Neuronal stem cell (in vitro differentiated cells): ENCODE results near the gene ADGRG3.

Experiments used
- DNase-seq: peaks from one replicate; pipeline ENCODE4 v3.0.0-alpha.2; 2013; ENCODE audit warnings: low spot score
- H2AFZ ChIP-seq: one replicate; pipeline ENCODE4 v1.6.1; 2013; ENCODE audit warnings: mild to moderate bottlenecking, low read length, inconsistent platforms
- H2AK5ac ChIP-seq: 2 replicates; pipeline ENCODE4 v1.6.1; 2013; ENCODE audit warnings: low read depth, mild to moderate bottlenecking, inconsistent platforms, low read length, moderate library complexity, mixed read lengths
- H2BK120ac ChIP-seq: 2 replicates; pipeline ENCODE4 v1.6.1; 2013; ENCODE audit warnings: low read depth, mild to moderate bottlenecking, inconsistent platforms, low read length, moderate library complexity, mixed read lengths
- H2BK12ac ChIP-seq: one replicate; pipeline ENCODE4 v1.6.1; 2013; ENCODE audit warnings: low read length, inconsistent platforms
- H2BK15ac ChIP-seq: 2 replicates; pipeline ENCODE4 v1.6.1; 2013; ENCODE audit warnings: mild to moderate bottlenecking, low read length, inconsistent platforms, mixed read lengths
- H2BK5ac ChIP-seq: one replicate; pipeline ENCODE4 v1.6.1; 2013; ENCODE audit warnings: inconsistent platforms, mild to moderate bottlenecking, low read length, moderate library complexity
- H3K14ac ChIP-seq: one replicate; pipeline ENCODE4 v1.6.1; 2013; ENCODE audit warnings: low read length, inconsistent platforms
- H3K18ac ChIP-seq: 2 replicates; pipeline ENCODE4 v1.6.1; 2013; ENCODE audit warnings: low read length, inconsistent platforms
- H3K23ac ChIP-seq: 2 replicates; pipeline ENCODE4 v1.6.1; 2013; ENCODE audit warnings: low read depth, mild to moderate bottlenecking, mixed read lengths, low read length, inconsistent platforms; ENCODE audit not compliant: poor library complexity
- H3K27ac ChIP-seq: replicated peaks from 3 replicates; pipeline ENCODE4 v1.5.1; 2013; ENCODE audit warnings: low read length, inconsistent platforms
- H3K27me3 ChIP-seq, 3 experiments: 2 replicates each; pipeline ENCODE4 v1.6.1; 2013; ENCODE audit warnings: low read length in 3 of 3, mild to moderate bottlenecking in 2 of 3, inconsistent platforms in 1 of 3, low read depth in 1 of 3, mixed read lengths in 1 of 3, moderate library complexity in 1 of 3; ENCODE audit not compliant: control insufficient read depth in 3 of 3, insufficient read depth in 3 of 3
- H3K36me3 ChIP-seq, 2 donors: replicated peaks in 1 of 2; 2 replicates each; pipeline ENCODE4 v1.6.1; 2013; ENCODE audit warnings: low read length in 2 of 2; ENCODE audit not compliant: control insufficient read depth in 2 of 2, insufficient read depth in 2 of 2
- H3K4ac ChIP-seq: 2 replicates; pipeline ENCODE4 v1.6.1; 2013; ENCODE audit warnings: inconsistent platforms, mild to moderate bottlenecking, low read length, moderate library complexity
- H3K4me1 ChIP-seq, 2 donors: 1 replicate in 1 of 2; 2 replicates in 1 of 2; pipeline ENCODE4 v1.6.1; 2013; ENCODE audit warnings: low read length in 2 of 2, low read depth in 1 of 2; ENCODE audit not compliant: control insufficient read depth in 2 of 2, insufficient read depth in 1 of 2
- H3K4me2 ChIP-seq: one replicate; pipeline ENCODE4 v1.6.1; 2013; ENCODE audit warnings: mild to moderate bottlenecking, low read length, inconsistent platforms; ENCODE audit not compliant: insufficient read depth, poor library complexity, severe bottlenecking
- H3K4me3 ChIP-seq, 2 donors: 2 replicates each; pipeline ENCODE4 v1.5.1; 2013; ENCODE audit warnings: low read length in 2 of 2, mild to moderate bottlenecking in 2 of 2, inconsistent platforms in 1 of 2, moderate library complexity in 1 of 2
- H3K79me1 ChIP-seq: one replicate; pipeline ENCODE4 v1.6.1; 2013; ENCODE audit warnings: low read depth, mild to moderate bottlenecking, inconsistent platforms, low read length, moderate library complexity
- H3K9ac ChIP-seq: one replicate; pipeline ENCODE4 v1.6.1; 2013; ENCODE audit warnings: mild to moderate bottlenecking, low read depth, low read length, inconsistent platforms; ENCODE audit not compliant: poor library complexity
- H3K9me3 ChIP-seq, 2 donors: replicated peaks in 1 of 2; 2 replicates each; pipeline versions ENCODE3 to v1.6.1; 2013; ENCODE audit warnings: low read length in 2 of 2, mild to moderate bottlenecking in 2 of 2, inconsistent platforms in 1 of 2, low read depth in 1 of 2, mixed read lengths in 1 of 2, moderate library complexity in 1 of 2; ENCODE audit not compliant: control insufficient read depth in 2 of 2, insufficient read depth in 1 of 2
- H4K8ac ChIP-seq: one replicate; pipeline ENCODE4 v1.6.1; 2013; ENCODE audit warnings: low read depth, mild to moderate bottlenecking, inconsistent platforms, low read length, moderate library complexity
- H4K91ac ChIP-seq: one replicate; pipeline ENCODE4 v1.6.1; 2013; ENCODE audit warnings: low read length, low read depth, mild to moderate bottlenecking, inconsistent platforms; ENCODE audit not compliant: poor library complexity
- WGBS, 2 donors: extraction: QIAGEN DNeasy Blood & Tissue Kit; methylation state at CpG; one replicate each; pipeline ENCODE4 v1.1.7; 2013; ENCODE audit warnings: missing lambda C conversion rate in 2 of 2, mixed read lengths in 1 of 2; ENCODE audit not compliant: insufficient read length in 2 of 2, insufficient replicate concordance in 1 of 2; ENCODE audit errors: extremely low coverage in 2 of 2; 5-methylcytosine and 5-hydroxymethylcytosine counted together

Gene ADGRG3

DNA sequence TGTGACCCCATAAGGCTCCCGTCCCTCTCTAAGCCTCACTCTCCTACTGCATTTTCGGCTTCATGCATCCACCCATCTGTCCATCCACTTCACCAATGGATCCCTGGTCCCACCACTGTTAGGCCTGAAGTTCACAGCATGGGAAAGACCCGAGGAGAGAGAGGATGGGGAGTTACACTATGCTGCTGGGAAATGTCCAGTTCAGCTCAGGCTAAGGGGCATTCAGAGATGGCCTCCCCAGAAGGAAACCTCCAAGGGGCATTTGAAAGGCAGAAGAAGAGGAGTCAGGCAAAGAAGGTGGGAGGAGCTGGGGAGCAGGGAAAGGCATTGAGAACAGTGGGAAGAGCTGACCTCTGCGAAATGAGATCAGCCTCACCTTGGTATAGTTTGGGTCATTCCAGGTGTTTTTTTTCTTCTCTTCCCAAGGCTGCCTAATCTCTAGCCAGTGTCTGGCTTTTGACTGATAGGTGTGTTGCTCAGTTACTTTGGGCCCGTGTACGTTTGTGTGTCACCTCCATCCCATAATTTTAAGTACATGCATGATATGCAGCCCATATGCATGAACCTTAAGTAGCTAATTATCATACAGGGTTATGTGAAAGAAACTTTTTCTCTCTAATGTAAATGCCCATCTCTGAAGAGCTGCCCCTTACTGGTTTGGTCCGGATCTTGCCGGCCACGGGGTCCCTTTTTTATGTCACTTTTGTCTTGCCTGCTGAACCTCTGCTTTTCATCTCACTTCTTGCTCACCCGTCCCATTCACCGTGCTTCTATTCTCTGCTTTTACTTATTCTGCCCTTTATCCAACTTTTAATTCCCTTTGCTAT is 14.9 kb downstream of the ADGRG3 start:
- no peak overlapping the region for H4K91ac ChIP-seq
- no peak overlapping the region for H2AK5ac ChIP-seq
- no peak overlapping the region for H4K8ac ChIP-seq
- no peak overlapping the region for H3K18ac ChIP-seq
- peaks cover 1 to 2% of the 10 kb centered on the region in 2 donors for H3K4me1 ChIP-seq
- no peaks in the 10 kb centered on the region for H3K79me1 ChIP-seq
- H2BK120ac ChIP-seq = no peak overlapping the region
- H2BK12ac ChIP-seq = no peak overlapping the region
- no peak for DNase-seq
- H3K27me3 ChIP-seq = peaks cover 0 to 7% (median 0%) of the 10 kb centered on the region in 3 experiments
- H2AFZ ChIP-seq = peak overlapping the region; percentile 68
- H2BK15ac ChIP-seq = no peak overlapping the region
- H3K27ac ChIP-seq = no peak overlapping the region
- no peak overlapping the region for H2BK5ac ChIP-seq
- H3K4me2 ChIP-seq = no peak overlapping the region
- no peaks in the 10 kb centered on the region for H3K9me3 ChIP-seq
- no peaks in the 10 kb centered on the region for H3K36me3 ChIP-seq
- no peak overlapping the region for H3K9ac ChIP-seq
- no peak overlapping the region for H3K4ac ChIP-seq
- no peak overlapping the region for H3K4me3 ChIP-seq
- no peak overlapping the region for H3K14ac ChIP-seq
- no CpG with 5 or more reads among the region's 11 CpGs for WGBS, 2 donors
- H3K23ac ChIP-seq = no peak overlapping the region

DNA sequence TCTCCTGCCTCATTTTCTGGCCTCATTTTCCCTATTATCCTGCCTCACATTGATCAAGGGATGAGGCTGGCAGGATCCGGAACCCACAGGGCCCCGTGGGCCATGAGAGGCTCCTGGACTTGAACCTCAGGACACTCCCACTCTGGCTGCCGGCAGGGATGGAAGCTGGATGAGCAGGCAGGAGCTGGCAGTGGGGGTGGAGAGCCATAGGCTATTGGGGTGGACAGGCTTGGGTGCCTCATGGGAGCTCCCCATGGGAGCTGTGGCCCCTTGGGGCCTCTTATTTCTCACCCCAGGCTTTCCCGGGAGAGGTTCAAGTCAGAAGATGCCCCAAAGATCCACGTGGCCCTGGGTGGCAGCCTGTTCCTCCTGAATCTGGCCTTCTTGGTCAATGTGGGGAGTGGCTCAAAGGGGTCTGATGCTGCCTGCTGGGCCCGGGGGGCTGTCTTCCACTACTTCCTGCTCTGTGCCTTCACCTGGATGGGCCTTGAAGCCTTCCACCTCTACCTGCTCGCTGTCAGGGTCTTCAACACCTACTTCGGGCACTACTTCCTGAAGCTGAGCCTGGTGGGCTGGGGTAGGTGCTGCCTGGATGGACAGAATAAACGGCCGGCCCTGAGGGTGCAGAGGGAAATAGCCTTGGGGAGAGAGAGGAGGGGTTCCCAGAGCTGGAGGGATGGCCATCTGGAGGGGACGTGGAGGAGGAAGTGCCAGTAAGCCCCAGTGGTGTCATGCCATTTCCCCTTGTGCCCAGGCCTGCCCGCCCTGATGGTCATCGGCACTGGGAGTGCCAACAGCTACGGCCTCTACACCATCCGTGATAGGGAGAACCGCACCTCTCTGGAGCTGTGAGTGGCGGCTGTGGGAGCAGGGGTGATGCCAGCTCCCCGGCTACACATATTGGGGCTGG is 15.8 kb downstream of the ADGRG3 start:
- Histone ChIP-seq H3K36me3 (no peaks in the 10 kb centered on the region), H2BK5ac (no peak overlapping the region), H3K9me3 (no peaks in the 10 kb centered on the region), H3K27me3 (peaks cover 0 to 12% (median 0%) of the 10 kb centered on the region in 3 experiments), H3K4ac (no peak overlapping the region), H3K4me1 (peaks cover 2 to 6% of the 10 kb centered on the region in 2 donors), H2AK5ac (peak overlapping the region; percentile 71), H3K14ac (peak overlapping the region; percentile 0), H2BK15ac (peak overlapping the region; percentile 20), H3K9ac (no peak overlapping the region), H2BK120ac (no peak overlapping the region), H3K79me1 (no peaks in the 10 kb centered on the region), H4K91ac (no peak overlapping the region), H4K8ac (no peak overlapping the region), H3K23ac (peak overlapping the region; percentile 18), H3K27ac (no peak overlapping the region), H3K18ac (peak overlapping the region; percentile 90), H3K4me2 (no peak overlapping the region), H2AFZ (peak overlapping the region; percentile 68), H2BK12ac (no peak overlapping the region), H3K4me3 (no peak overlapping the region)
- DNase-seq = no peak
- no CpG with 5 or more reads among the region's 18 CpGs for WGBS, 2 donors

DNA sequence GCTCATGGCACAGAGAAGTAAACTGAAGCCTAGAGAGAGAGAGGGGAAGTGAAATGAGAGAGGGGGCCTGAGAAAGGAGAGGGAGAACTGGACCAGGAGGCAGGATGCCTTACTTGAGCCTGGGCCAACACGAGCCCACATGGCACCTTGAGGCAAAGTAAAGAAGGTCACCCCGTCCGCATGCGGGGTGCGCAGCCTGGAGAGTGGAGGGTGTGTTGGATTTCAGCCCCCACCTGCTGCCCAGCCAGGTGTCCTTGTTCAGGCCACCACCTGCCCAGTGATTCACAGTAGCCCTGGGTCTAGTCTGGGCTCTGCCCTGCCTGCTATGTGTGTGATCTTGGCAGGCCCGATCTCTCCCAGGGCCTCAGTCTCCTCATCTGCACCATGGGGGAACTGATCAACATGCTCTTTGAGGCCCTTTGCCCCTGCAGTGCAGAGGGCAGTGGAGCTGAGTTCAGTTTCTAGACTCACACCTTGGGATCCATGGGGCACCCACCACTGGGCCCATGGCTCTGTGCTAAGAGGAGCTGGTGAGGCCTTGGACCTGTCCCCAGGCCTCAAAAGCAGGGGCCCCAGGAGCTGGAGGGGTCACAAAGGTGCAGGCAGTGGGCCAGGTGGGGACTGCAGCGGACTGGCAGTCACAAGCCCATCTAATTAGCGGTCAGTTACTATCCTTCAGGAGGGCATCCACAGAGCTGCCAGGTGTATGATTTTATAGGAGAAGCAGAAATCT is 16.7 kb downstream of the ADGRG3 start:
- H4K91ac ChIP-seq = no peak overlapping the region
- H3K23ac ChIP-seq = no peak overlapping the region
- peak overlapping the region; percentile 71 for H2AK5ac ChIP-seq
- no peak overlapping the region for H2BK120ac ChIP-seq
- H3K27ac ChIP-seq = no peak overlapping the region
- DNase-seq = no peak
- no peaks in the 10 kb centered on the region for H3K9me3 ChIP-seq
- H3K27me3 ChIP-seq = peaks cover 0 to 12% (median 0%) of the 10 kb centered on the region in 3 experiments
- no peaks in the 10 kb centered on the region for H3K36me3 ChIP-seq
- H2BK12ac ChIP-seq = no peak overlapping the region
- no peak overlapping the region for H3K4me3 ChIP-seq
- H3K4ac ChIP-seq = no peak overlapping the region
- no peak overlapping the region for H3K4me2 ChIP-seq
- no peak overlapping the region for H2BK5ac ChIP-seq
- H2BK15ac ChIP-seq = no peak overlapping the region
- WGBS, 2 donors = no CpG with 5 or more reads among the region's 8 CpGs
- H3K14ac ChIP-seq = peak overlapping the region; percentile 47
- no peak overlapping the region for H3K9ac ChIP-seq
- no peak overlapping the region for H4K8ac ChIP-seq
- H2AFZ ChIP-seq = no peak overlapping the region
- H3K18ac ChIP-seq = no peak overlapping the region
- no peaks in the 10 kb centered on the region for H3K79me1 ChIP-seq
- H3K4me1 ChIP-seq = peaks cover 9 to 10% of the 10 kb centered on the region in 2 donors
